SH-SY5Y (cell line): ENCODE results near the gene AIDA.

Source experiments
- GATA2 ChIP-seq: IDR thresholded peaks from 2 replicates; pipeline ENCODE4 v1.6.1; 2011; ENCODE audit warnings: mild to moderate bottlenecking, low read depth, low read length
- GATA3 ChIP-seq: IDR thresholded peaks from 2 replicates; pipeline ENCODE4 v1.6.1; 2011; ENCODE audit warnings: low read depth, mild to moderate bottlenecking, low read length, moderate library complexity

DNA sequence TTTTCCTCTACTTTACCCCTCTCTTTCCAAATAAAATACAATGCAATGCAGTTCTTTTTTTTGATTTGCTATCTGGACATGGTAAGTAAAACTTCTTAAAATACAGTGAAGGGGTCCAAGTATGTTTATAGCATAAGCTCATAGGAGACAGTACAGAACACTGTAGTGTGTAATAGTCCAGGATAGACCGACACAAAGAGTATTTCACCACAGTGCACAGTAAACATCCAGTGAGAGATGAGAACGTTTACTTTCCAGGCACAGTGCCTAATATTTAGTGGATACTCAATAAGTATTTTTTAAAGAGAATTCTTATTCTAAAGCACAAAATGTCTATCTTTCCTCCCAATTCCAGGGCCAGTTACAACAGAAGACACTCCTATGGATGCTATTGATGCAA is 79.5 kb downstream of the AIDA start:
- TF ChIP-seq GATA2: no peak
- no peak for TF ChIP-seq GATA3
